ENCODE measurements around the gene TRIM46. TPM values are rescaled to one million over a fixed set of nuclear protein-coding genes. Genes with fewer than 3 reads are reported as not detected.

Gene TRIM46
- total and polyA plus RNA-seq, 9 of the 15 experiments (the other 6 are each of a cell fraction or from before 2014, with no cell fraction given): 0.05 to 0.60 (median 0.16) TPM; not detected in 3

DNA sequence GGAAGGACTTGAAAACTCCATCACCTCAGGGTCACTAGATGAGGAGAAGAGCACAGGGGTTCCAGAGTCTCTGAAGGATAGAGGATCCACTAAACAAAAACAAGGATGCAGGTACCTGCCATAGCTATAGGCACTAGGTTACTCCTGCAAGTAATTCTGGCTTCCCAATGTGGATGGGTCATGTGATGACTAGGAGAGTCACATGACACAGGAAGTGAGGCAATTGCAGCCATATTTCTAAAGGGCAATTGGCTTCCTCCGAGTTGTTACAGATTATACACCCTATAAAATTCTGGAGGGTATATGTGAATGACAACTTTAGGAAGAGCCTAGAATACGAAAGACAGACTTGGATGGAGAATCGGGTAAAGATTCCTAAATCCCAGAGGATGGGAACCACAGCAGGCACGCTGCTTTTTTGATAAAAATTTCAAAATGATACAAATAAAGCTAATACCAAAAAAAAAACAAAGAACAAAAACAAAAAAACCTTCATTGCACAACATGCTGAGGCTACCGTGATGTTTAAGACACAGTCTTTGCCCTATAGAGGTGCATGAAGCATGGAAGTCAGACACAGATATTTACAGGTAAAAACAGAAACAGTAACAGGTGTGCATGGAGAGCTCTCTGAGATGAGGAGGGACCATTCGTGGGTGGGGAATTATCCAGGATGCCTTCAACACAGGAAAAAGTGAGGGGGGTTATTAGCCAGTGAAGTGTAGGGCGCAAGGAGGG, 45.4 kb downstream of the TRIM46 start (continued):
- TF ChIP-seq REST (IDR thresholded peaks at IDR 0.05; ENCODE audit: borderline replicate concordance): peak; percentile 95
- TF ChIP-seq REST (CRISPR knock-in tag; IDR thresholded peaks at IDR 0.05; ENCODE audit: low read depth): no peak
- TF ChIP-seq, protein P1, sequence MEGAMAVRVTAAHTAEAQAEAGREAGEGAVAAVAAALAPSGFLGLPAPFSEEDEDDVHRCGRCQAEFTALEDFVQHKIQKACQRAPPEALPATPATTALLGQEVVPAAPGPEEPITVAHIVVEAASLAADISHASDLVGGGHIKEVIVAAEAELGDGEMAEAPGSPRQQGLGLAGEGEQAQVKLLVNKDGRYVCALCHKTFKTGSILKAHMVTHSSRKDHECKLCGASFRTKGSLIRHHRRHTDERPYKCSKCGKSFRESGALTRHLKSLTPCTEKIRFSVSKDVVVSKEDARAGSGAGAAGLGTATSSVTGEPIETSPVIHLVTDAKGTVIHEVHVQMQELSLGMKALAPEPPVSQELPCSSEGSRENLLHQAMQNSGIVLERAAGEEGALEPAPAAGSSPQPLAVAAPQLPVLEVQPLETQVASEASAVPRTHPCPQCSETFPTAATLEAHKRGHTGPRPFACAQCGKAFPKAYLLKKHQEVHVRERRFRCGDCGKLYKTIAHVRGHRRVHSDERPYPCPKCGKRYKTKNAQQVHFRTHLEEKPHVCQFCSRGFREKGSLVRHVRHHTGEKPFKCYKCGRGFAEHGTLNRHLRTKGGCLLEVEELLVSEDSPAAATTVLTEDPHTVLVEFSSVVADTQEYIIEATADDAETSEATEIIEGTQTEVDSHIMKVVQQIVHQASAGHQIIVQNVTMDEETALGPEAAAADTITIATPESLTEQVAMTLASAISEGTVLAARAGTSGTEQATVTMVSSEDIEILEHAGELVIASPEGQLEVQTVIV (CRISPR knock-in tag; IDR thresholded peaks at IDR 0.05; ENCODE audit: borderline replicate concordance): no peak
- TF ChIP-seq RBFOX2 (IDR thresholded peaks at IDR 0.05; ENCODE audit: low read depth, low read length): no peak
- TF ChIP-seq CHCHD3 (CRISPR knock-in tag; IDR thresholded peaks at IDR 0.05): no peak
- TF ChIP-seq, protein P2, sequence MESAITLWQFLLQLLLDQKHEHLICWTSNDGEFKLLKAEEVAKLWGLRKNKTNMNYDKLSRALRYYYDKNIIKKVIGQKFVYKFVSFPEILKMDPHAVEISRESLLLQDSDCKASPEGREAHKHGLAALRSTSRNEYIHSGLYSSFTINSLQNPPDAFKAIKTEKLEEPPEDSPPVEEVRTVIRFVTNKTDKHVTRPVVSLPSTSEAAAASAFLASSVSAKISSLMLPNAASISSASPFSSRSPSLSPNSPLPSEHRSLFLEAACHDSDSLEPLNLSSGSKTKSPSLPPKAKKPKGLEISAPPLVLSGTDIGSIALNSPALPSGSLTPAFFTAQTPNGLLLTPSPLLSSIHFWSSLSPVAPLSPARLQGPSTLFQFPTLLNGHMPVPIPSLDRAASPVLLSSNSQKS (CRISPR knock-in tag; IDR thresholded peaks at IDR 0.05): no peak
- no peak for TF ChIP-seq MAFG (tag; conservative IDR thresholded peaks at IDR 0.05)
- TF ChIP-seq TARDBP (IDR thresholded peaks at IDR 0.05): no peak
- TF ChIP-seq, protein P3, sequence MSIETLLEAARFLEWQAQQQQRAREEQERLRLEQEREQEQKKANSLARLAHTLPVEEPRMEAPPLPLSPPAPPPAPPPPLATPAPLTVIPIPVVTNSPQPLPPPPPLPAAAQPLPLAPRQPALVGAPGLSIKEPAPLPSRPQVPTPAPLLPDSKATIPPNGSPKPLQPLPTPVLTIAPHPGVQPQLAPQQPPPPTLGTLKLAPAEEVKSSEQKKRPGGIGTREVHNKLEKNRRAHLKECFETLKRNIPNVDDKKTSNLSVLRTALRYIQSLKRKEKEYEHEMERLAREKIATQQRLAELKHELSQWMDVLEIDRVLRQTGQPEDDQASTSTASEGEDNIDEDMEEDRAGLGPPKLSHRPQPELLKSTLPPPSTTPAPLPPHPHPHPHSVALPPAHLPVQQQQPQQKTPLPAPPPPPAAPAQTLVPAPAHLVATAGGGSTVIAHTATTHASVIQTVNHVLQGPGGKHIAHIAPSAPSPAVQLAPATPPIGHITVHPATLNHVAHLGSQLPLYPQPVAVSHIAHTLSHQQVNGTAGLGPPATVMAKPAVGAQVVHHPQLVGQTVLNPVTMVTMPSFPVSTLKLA (conservative IDR thresholded peaks at IDR 0.05): peak in 1 of 2 experiments; percentile 47; a peak in 2 of 4 replicates
- TF ChIP-seq YY1 (IDR thresholded peaks at IDR 0.05; ENCODE audit: borderline replicate concordance in 1 of 3, control insufficient read depth in 1 of 3, extremely low read depth in 1 of 3, insufficient read depth in 3 of 3, insufficient read length in 1 of 3, insufficient replicate concordance in 2 of 3, low read depth in 1 of 3, low read length in 2 of 3): peak; percentile 83 to 99 (median 92)
- TF ChIP-seq MYC (IDR thresholded peaks at IDR 0.05; ENCODE audit: low read depth, low read length): no peak
- TF ChIP-seq MYC (CRISPR knock-in tag; IDR thresholded peaks at IDR 0.05; ENCODE audit: borderline replicate concordance, low read depth): no peak
- no peak for TF ChIP-seq ZNF347 (CRISPR knock-in tag; IDR thresholded peaks at IDR 0.05; ENCODE audit: low read depth)
